K562 (cell line): ENCODE measurements around the gene GUCA1A. TPM values are rescaled to one million over a fixed set of nuclear protein-coding genes. Genes with fewer than 3 reads are reported as not detected.

Experiments
- ATAC-seq: fragments of 200-7000 bp; cut with Tn5 transposase; 3 replicates; pipeline ENCODE4 v1.9.1; 2020; ENCODE audit warnings: moderate library complexity
- BruUV-seq: library from RNA; stranded (reverse); fragments of 400-500 nt; replicated peaks from 2 replicates; lab custom pipeline; 2021; lab: Mats Ljungman, UMichigan
- CTCF ChIA-PET: fragments of 300-600 bp; formaldehyde crosslinking; extraction: SDS; loops from one replicate; lab custom pipeline; 2021; ENCODE audit warnings: low intra/inter-chr PET ratio; lab: Yijun Ruan, JAX
- POLR2A ChIA-PET: fragments of 300-600, 350-650 bp; sonication (Branson Sonifier 250); formaldehyde crosslinking; extraction: SDS; loops from one replicate; lab custom pipeline; 2021; ENCODE audit warnings: antibody characterized with exemption, inconsistent platforms; lab: Yijun Ruan, JAX
- DNase-seq, 4 experiments: peaks; one replicate each; pipeline versions ENCODE4 v3.0.0 to v3.0.0-alpha.2; 2011 to 2018; ENCODE audit warnings: low spot score in 3 of 4, mixed read lengths in 3 of 4; ENCODE audit errors: extremely low read depth in 1 of 4
- FAIRE-seq: peaks from 2 replicates; lab custom pipeline; 2011; peaks lifted over from hg19 to GRCh38; lab: Jason Lieb, UNC
- H2AFZ ChIP-seq: 2 replicates; pipeline ENCODE4 v1.6.0; 2011; ENCODE audit warnings: low read depth, low read length, control low read depth, inconsistent platforms
- H3K27ac ChIP-seq: fragments of 200-600 bp; 3 replicates; pipeline ENCODE4 v1.8.0; 2011; ENCODE audit warnings: low read depth, mild to moderate bottlenecking, control low read depth, inconsistent platforms, low read length, moderate library complexity, mixed read lengths; ENCODE audit errors: extremely low read depth
- H3K27me3 ChIP-seq, 2 experiments: fragments of 300-600 bp in 1 of 2; 2 replicates in 1 of 2; 3 replicates in 1 of 2; pipeline versions ENCODE4 v1.6.0 to v1.8.0; 2011; ENCODE audit warnings: inconsistent platforms in 2 of 2, low read length in 2 of 2, mild to moderate bottlenecking in 1 of 2, mixed read lengths in 1 of 2, moderate library complexity in 1 of 2; ENCODE audit not compliant: control insufficient read depth in 2 of 2, insufficient read depth in 2 of 2
- H3K36me3 ChIP-seq: fragments of 300-600 bp; 3 replicates; pipeline ENCODE4 v1.8.0; 2011; ENCODE audit warnings: mild to moderate bottlenecking, low read length, inconsistent platforms; ENCODE audit not compliant: control insufficient read depth, insufficient read depth
- H3K4me1 ChIP-seq, 2 experiments: fragments of 200-600 bp in 1 of 2; replicated peaks in 1 of 2; 2 replicates in 1 of 2; 3 replicates in 1 of 2; pipeline versions ENCODE4 v1.5.1 to v1.8.0; 2011; ENCODE audit warnings: inconsistent platforms in 2 of 2, low read length in 2 of 2, mild to moderate bottlenecking in 1 of 2, mixed read lengths in 1 of 2, moderate library complexity in 1 of 2; ENCODE audit not compliant: control insufficient read depth in 2 of 2, insufficient read depth in 2 of 2
- H3K4me2 ChIP-seq: 2 replicates; pipeline ENCODE4 v1.6.1; 2011; ENCODE audit warnings: low read length, control low read depth, inconsistent platforms, mixed read lengths; ENCODE audit not compliant: insufficient read depth
- H3K4me3 ChIP-seq: fragments of 200-600 bp; sonication (generic), shearing (Covaris generic); 2 replicates; pipeline ENCODE4 v1.5.1; 2016; ENCODE audit warnings: control low read depth, inconsistent platforms
- H3K79me2 ChIP-seq: fragments of 200-600 bp; 3 replicates; pipeline ENCODE4 v1.8.0; 2011; ENCODE audit warnings: low read length, inconsistent platforms; ENCODE audit not compliant: control insufficient read depth, insufficient read depth
- H3K9ac ChIP-seq, 2 experiments: 2 replicates each; pipeline versions ENCODE4 v1.6.0 to v1.6.1; 2011; ENCODE audit warnings: low read depth in 2 of 2, low read length in 2 of 2, control low read depth in 1 of 2, inconsistent platforms in 1 of 2, mild to moderate bottlenecking in 1 of 2, mixed read lengths in 1 of 2; ENCODE audit not compliant: insufficient read depth in 1 of 2
- H3K9me1 ChIP-seq: one replicate; pipeline ENCODE4 v1.6.0; 2011; ENCODE audit warnings: inconsistent platforms, mild to moderate bottlenecking, low read length, moderate library complexity; ENCODE audit not compliant: control insufficient read depth, insufficient read depth
- H3K9me3 ChIP-seq: replicated peaks from 2 replicates; pipeline ENCODE4 v1.5.1; 2011; ENCODE audit warnings: low read depth, low read length, inconsistent platforms; ENCODE audit not compliant: control insufficient read depth, insufficient read depth
- H4K20me1 ChIP-seq: replicated peaks from 2 replicates; pipeline ENCODE4 v1.6.1; 2011; ENCODE audit warnings: low read length, inconsistent platforms, mixed read lengths; ENCODE audit not compliant: control insufficient read depth, insufficient read depth
- EGR1 ChIP-seq: fragments of 450-650 bp; conservative IDR thresholded peaks from 2 replicates; pipeline ENCODE4 v1.6.1; 2017; ENCODE audit warnings: mild to moderate bottlenecking
- MECOM ChIP-seq: fragments of 250-450 bp; sonication (Bioruptor Pico); IDR thresholded peaks from 2 replicates; pipeline ENCODE4 v1.8.0; 2022; ENCODE audit warnings: inconsistent platforms
- NFXL1 ChIP-seq: fragments of 450-650 bp; formaldehyde crosslinking; IDR thresholded peaks from 2 replicates; pipeline ENCODE4 v1.4.0; 2021; ENCODE audit warnings: mild to moderate bottlenecking
- PRPF4 ChIP-seq: fragments of 200-400 bp; formaldehyde crosslinking; IDR thresholded peaks from one replicate; pipeline ENCODE4 v1.6.1; 2017; ENCODE audit warnings: low read length, low read depth, mild to moderate bottlenecking; ENCODE audit not compliant: insufficient read depth, poor library complexity, severe bottlenecking
- SLC30A9 ChIP-seq: fragments of 250-450 bp; sonication (Bioruptor Pico); IDR thresholded peaks from 2 replicates; pipeline ENCODE4 v1.8.0; 2022; ENCODE audit warnings: mild to moderate bottlenecking, moderate library complexity
- SMARCB1 ChIP-seq: IDR thresholded peaks from 2 replicates; pipeline ENCODE4 v1.6.1; 2011; ENCODE audit warnings: improper control_type of control experiment, low read depth; ENCODE audit not compliant: insufficient read length
- in situ Hi-C: fragments of 300-500 bp; cut with MboI; formaldehyde crosslinking; loops from 4 replicates; pipeline ENCODE4 v1.15.0; 2018; ENCODE audit warnings: inconsistent platforms, mixed read lengths
- intact Hi-C: fragments of 100-400 bp; cut with micrococcal nuclease; formaldehyde crosslinking; loops from 2 replicates; pipeline ENCODE4 v1.14.2; 2022
- polyA plus RNA-seq, 8 experiments: library from polyadenylated mRNA; depleted of rRNA in 4 of 8; stranded (reverse) in 5 of 8; unstranded in 3 of 8; fragments of >200 nt; fragmentation: Nextera tagmentation in 2 of 8; fragmentation: Illumina TruSeq in 1 of 8; extraction: Ambion mirVana in 2 of 8; extraction: Trizol in 1 of 8; gene quantifications; 2 replicates each; pipeline versions ENCODE4 v1.2.1 to v1.2.3, GENCODE V29; 2011 to 2014; ENCODE audit warnings: inconsistent platforms in 1 of 8, missing spikeins in 1 of 8
- total RNA-seq, 7 experiments: library from RNA; depleted of rRNA in 6 of 7; stranded (reverse); fragments of >200 nt in 6 of 7; fragmentation: Illumina TruSeq in 2 of 7; extraction: Trizol in 2 of 7; gene quantifications; 2 replicates each; pipeline versions ENCODE4 v1.2.1 to v1.2.3, GENCODE V29; 2011 to 2021; ENCODE audit warnings: low replicate concordance in 1 of 7
- TF ChIP-seq, protein P1 (sequence below): fragments of 450-650 bp; formaldehyde crosslinking; IDR thresholded peaks from 2 replicates; pipeline ENCODE4 v1.4.0; 2020; ENCODE audit warnings: mild to moderate bottlenecking, moderate library complexity
- TF ChIP-seq, protein P2 (sequence below): fragments of 450-650 bp; IDR thresholded peaks from 2 replicates; pipeline ENCODE4 v1.6.1; 2016; ENCODE audit warnings: borderline replicate concordance
- TF ChIP-seq, protein P3 (sequence below): fragments of 450-650 bp; formaldehyde crosslinking; conservative IDR thresholded peaks from 2 replicates; pipeline ENCODE4 v1.4.0; 2022; ENCODE audit warnings: mild to moderate bottlenecking, missing genetic modification characterization
- TF ChIP-seq, protein P4 (sequence below): fragments of 250-450 bp; sonication (Bioruptor Pico); IDR thresholded peaks from 2 replicates; pipeline ENCODE4 v1.9.0; 2021; ENCODE audit warnings: mild to moderate bottlenecking, inconsistent platforms

GUCA1A gene
- total and polyA plus RNA-seq, 9 of the 15 experiments (the other 6 are each of a cell fraction or from before 2014, with no cell fraction given), result not detected

DNA sequence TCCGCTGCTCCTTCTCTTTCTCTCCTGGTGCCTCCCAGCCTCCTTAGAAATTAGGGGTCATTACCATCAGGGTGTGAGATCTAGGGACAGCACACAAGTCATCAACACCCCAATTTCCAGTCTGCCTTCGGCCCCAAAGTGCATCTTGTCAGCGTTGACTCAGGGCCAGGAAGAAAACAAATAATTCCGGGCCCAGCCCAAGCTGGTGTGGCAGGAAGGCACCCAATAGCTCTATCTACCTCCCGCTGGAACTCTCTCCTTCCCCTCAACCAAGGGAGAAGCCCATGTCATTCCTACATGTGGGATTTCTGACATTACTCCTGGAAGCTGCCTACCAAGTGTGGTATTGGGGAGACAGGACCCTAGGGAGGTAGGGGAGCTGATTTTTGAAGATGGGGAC lies 19.2 kb upstream of the GUCA1A start (continued):
- TF ChIP-seq, protein P1, sequence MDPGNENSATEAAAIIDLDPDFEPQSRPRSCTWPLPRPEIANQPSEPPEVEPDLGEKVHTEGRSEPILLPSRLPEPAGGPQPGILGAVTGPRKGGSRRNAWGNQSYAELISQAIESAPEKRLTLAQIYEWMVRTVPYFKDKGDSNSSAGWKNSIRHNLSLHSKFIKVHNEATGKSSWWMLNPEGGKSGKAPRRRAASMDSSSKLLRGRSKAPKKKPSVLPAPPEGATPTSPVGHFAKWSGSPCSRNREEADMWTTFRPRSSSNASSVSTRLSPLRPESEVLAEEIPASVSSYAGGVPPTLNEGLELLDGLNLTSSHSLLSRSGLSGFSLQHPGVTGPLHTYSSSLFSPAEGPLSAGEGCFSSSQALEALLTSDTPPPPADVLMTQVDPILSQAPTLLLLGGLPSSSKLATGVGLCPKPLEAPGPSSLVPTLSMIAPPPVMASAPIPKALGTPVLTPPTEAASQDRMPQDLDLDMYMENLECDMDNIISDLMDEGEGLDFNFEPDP, result no peak
- TF ChIP-seq, protein P2, sequence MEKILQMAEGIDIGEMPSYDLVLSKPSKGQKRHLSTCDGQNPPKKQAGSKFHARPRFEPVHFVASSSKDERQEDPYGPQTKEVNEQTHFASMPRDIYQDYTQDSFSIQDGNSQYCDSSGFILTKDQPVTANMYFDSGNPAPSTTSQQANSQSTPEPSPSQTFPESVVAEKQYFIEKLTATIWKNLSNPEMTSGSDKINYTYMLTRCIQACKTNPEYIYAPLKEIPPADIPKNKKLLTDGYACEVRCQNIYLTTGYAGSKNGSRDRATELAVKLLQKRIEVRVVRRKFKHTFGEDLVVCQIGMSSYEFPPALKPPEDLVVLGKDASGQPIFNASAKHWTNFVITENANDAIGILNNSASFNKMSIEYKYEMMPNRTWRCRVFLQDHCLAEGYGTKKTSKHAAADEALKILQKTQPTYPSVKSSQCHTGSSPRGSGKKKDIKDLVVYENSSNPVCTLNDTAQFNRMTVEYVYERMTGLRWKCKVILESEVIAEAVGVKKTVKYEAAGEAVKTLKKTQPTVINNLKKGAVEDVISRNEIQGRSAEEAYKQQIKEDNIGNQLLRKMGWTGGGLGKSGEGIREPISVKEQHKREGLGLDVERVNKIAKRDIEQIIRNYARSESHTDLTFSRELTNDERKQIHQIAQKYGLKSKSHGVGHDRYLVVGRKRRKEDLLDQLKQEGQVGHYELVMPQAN, result no peak

DNA sequence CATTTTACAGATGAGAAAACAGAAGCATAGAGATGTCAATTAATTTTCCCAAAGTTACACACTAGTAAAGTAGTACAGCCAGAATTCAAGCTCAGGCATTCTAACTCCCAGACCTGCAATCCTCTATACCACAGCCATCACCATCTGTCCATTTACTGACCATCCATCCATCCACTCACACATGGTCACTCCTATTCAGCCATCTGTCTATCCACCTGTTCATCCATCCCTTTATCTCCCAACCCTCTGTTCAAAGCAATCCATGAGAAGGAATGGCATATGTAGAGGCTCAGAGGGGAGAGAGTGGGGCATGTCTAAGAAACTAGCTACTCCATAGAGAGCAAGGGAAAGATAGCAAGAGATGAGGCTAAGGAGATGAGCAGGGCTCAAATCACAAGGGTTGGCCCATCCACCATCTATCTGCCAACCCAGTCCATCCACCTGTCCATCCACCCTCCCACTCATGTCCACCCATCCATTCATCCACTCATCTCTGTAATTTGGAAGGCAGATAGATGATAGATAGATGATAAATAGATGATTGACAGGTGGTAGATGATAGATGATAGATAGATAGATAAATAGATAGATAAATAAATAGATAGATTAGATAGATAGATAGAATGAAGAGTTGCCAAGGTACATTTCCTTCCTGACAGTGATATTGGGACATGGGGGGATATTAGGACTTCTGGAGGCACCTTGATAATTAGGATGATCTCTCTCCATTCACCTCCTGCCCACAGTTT lies 18.5 kb upstream of the GUCA1A start:
- Histone ChIP-seq H3K9me1 (no peaks in the 10 kb centered on the region), H3K9me3 (no peaks in the 10 kb centered on the region), H3K4me3 (no peak overlapping the region), H4K20me1 (no peaks in the 10 kb centered on the region), H3K9ac (no peak overlapping the region), H3K4me1 (peaks cover 0 to 7% of the 10 kb centered on the region in 2 experiments; a peak in 3 of 5 replicates), H2AFZ (no peak overlapping the region), H3K36me3 (no peaks in the 10 kb centered on the region; the same call in 2 of the 3 replicates), H3K27me3 (peaks cover 4 to 25% of the 10 kb centered on the region in 2 experiments; a peak in 4 of 5 replicates), H3K79me2 (no peaks in the 10 kb centered on the region), H3K4me2 (no peak overlapping the region), H3K27ac (no peak overlapping the region)
- CTCF ChIA-PET, result no interaction called here
- in situ Hi-C loops, result no loop called here
- ATAC-seq (no peak), FAIRE-seq (no peak), DNase-seq (no peak)
- POLR2A ChIA-PET, result interaction anchor here (0.6 to 0.9 kb wide), 4 partner anchors 11 to 379 kb away, joined by 3 to 4 read pairs (median 4); no protein-coding TSS in a partner anchor
- BruUV-seq, result no TSS peak
- intact Hi-C loops, result no loop called here
- no peak for TF ChIP-seq NFXL1
- TF ChIP-seq, protein P3, sequence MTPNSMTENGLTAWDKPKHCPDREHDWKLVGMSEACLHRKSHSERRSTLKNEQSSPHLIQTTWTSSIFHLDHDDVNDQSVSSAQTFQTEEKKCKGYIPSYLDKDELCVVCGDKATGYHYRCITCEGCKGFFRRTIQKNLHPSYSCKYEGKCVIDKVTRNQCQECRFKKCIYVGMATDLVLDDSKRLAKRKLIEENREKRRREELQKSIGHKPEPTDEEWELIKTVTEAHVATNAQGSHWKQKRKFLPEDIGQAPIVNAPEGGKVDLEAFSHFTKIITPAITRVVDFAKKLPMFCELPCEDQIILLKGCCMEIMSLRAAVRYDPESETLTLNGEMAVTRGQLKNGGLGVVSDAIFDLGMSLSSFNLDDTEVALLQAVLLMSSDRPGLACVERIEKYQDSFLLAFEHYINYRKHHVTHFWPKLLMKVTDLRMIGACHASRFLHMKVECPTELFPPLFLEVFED (CRISPR knock-in tag), result no peak
- TF ChIP-seq PRPF4, result no peak
- TF ChIP-seq SLC30A9, result no peak
- no peak for TF ChIP-seq SMARCB1
- no peak for TF ChIP-seq EGR1
- TF ChIP-seq MECOM (CRISPR knock-in tag), result no peak
- TF ChIP-seq, protein P4, sequence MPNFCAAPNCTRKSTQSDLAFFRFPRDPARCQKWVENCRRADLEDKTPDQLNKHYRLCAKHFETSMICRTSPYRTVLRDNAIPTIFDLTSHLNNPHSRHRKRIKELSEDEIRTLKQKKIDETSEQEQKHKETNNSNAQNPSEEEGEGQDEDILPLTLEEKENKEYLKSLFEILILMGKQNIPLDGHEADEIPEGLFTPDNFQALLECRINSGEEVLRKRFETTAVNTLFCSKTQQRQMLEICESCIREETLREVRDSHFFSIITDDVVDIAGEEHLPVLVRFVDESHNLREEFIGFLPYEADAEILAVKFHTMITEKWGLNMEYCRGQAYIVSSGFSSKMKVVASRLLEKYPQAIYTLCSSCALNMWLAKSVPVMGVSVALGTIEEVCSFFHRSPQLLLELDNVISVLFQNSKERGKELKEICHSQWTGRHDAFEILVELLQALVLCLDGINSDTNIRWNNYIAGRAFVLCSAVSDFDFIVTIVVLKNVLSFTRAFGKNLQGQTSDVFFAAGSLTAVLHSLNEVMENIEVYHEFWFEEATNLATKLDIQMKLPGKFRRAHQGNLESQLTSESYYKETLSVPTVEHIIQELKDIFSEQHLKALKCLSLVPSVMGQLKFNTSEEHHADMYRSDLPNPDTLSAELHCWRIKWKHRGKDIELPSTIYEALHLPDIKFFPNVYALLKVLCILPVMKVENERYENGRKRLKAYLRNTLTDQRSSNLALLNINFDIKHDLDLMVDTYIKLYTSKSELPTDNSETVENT (CRISPR knock-in tag), result no peak
